GM18498 (cell line): ENCODE results near the gene PMEPA1.

ENCODE experiments used
- ATAC-seq: cut with Tn5 transposase; IDR thresholded peaks from one replicate; pipeline ENCODE4 v1.9.1; 2021; ENCODE audit warnings: mild to moderate bottlenecking, moderate library complexity; ENCODE audit not compliant: unreplicated experiment

The PMEPA1 gene

GRCh38 chr20:57737349-57737748 lies 27.5 kb upstream of the PMEPA1 start:
- ATAC-seq: no peak

GRCh38 chr20:57736738-57737347 lies 27.0 kb upstream of the PMEPA1 start:
- no peak for ATAC-seq

DNA sequence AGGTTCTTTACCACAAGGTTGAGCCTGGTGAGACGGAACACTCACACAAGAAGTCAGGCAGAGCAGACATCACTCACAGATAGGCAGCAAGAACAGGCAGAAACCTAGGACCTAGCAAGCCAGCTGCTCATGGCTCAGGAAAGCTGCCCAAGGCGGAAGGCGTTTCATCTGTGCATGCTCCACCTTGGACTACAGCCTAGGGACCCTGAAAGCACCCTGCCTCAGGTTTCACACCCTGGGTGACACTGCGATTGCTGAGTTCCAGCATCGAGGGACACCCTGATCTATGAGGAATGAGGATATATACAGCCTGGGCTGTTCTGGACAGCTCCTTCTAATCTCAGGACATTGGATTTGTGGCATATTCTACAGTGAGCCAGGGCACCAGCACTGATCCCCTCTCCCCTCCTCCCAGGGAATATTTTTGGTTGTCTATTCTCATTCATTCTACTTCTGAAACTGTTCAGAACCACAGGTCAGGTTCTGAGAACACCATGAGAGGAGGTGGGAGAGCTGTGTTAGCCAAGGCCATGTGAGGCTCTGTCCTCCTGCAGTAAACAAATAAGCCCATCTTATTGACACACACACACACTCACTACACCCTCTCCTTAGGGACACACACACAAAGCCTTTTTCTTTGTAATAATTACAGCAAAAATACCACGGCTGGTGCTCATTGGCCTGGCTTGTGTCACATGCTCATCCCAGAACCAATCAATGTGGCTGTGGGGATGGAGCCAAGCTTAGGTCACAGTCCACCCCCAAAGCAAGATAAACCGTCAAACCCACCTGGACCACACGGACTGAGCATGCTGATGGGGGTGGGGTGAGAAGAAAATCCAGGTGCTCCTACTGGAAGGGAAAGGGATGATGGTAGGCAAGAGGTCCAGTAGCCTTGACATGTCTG lies 26.3 kb upstream of the PMEPA1 start:
- ATAC-seq: no peak

DNA sequence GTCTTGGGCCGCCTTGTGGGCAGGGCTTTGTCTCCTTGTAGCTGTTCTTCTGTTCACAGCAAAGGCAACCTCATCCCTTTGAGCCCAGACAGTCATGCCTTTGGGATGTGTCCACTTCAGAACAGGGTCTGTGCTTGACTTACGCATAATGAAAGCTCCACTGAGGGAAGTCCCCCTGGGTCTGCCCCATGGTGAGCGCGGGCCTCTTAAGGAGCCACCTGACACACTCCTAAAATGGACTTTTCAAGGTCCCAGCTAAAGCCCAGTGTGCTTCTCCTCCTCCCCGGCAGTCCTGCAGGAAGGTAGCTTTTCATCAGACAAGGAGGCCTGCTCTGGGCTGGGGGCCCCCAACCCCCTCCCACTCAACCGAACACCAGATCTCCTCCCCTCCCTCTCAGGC lies 24.9 kb upstream of the PMEPA1 start:
- ATAC-seq: no peak

GRCh38 chr20:57732226-57732625 lies 22.4 kb upstream of the PMEPA1 start:
- ATAC-seq: no peak

- ATAC-seq: no peak
These were observed 18.9 kb upstream of the PMEPA1 start for GRCh38 chr20:57728762-57729161.

DNA sequence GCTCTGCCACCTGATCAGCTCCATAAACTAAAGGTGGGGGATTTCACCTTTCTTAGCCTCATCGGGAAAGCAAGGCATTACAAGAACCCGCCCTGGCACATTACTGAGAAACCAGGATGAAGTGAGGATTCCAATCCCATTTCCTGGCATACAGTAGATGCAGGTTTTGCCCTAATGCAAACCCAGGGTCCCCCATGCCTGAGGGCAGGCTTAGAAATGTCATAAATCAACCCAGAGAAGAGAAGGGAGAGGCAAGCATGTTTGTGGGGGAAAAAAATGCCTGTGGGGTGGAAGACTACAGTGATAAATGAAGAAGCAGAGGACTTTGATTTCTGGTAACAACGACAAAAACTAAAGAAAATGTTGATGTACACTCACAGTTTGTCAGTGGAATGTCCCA lies 18.0 kb upstream of the PMEPA1 start:
- no peak for ATAC-seq

- no peak for ATAC-seq
These were observed 15.8 kb upstream of the PMEPA1 start for GRCh38 chr20:57725636-57726035.

GRCh38 chr20:57724610-57725405 lies 15.0 kb upstream of the PMEPA1 start:
- no peak for ATAC-seq

- ATAC-seq: no peak
These were observed 14.0 kb upstream of the PMEPA1 start for GRCh38 chr20:57723816-57724215.

- ATAC-seq: no peak
These were observed 10.1 kb upstream of the PMEPA1 start for GRCh38 chr20:57719951-57720350.

GRCh38 chr20:57718490-57719009 lies 8.7 kb upstream of the PMEPA1 start:
- peak; percentile 99 for ATAC-seq

DNA sequence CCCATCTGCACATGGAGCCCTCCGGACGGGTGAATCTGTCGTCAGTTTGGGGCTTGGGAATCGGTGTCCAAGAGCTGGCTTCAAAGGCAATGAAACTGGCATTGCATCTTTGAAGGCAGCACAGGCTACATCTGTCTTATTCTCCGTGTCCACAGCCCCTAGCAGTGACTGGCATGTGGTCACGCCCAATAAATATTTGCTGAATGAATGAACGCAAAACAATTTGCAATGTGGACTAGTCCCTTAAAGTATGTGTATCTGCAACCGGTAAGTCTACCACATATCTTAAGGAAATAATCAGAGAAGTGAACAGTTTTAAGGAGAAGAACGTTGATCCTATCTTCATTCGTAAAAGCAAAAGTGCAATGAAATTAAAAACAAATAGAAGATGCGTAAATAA lies 8.0 kb upstream of the PMEPA1 start:
- no peak for ATAC-seq

DNA sequence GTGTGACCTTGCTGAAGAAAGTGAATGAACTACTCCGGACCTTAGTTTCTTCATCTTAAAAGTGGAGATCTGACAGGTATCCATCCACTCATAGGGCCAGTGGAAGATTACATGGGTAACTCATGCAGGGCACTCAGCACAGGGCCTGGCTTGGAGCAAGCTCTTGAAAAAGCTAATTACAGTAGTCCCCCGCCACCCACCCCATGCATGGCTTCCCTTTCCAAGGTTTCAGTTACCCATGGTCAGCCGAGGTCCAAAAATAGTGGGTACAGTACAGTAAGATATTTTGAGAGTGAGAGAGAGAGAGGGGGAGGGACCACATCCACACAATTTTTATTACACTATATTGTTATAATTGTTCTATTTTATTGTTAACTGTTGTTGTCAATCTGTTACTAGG lies 7.1 kb upstream of the PMEPA1 start:
- no peak for ATAC-seq

GRCh38 chr20:57716202-57716601 lies 6.4 kb upstream of the PMEPA1 start:
- no peak for ATAC-seq

- ATAC-seq: no peak
These were observed 5.6 kb upstream of the PMEPA1 start for GRCh38 chr20:57715268-57715904.

DNA sequence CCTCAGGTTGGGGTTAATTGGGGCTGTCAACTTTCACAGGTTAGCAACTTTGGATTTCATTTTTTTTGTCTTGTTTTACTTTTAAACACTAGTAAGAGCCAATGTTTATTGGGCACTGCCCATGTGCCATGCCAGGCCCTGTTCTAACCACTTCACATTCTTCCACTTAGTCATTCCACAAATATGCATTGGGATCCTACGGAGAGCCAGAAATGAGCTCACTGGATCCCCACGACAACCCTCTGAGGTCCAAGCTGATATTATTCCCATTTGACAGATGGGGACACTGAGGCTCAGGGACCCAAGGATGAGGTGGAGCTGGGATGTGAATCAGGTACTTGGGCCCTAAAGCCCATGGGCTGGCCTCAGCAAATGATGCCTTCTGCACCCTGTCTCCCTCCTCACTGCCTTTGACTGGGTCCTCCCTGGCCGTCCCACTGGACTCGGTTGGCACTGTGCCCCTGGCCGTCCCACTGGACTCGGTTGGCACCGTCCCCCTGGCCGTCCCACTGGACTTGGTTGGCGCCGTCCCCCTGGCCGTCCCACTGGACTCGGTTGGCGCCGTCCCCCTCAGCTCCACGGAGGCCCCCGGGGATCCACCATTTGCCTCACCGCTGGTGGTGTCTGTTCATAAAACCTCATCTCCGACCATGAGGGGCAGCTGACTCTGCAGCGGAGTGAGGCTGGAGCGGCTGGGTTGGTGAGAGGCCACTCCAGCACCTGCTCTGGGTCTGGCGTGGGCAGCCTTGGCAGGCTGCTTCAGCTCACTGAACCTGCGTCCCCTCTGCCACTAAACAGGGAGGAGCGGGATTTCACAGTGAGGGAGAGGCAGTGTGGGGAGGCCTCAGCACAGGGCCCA lies 4.8 kb upstream of the PMEPA1 start:
- no peak for ATAC-seq

GRCh38 chr20:57713951-57714350 lies 4.1 kb upstream of the PMEPA1 start:
- ATAC-seq: no peak

GRCh38 chr20:57713505-57713903 lies 3.7 kb upstream of the PMEPA1 start:
- no peak for ATAC-seq
